GM18502 (cell line): ENCODE results near the gene SLC45A3.

Source experiments
- ATAC-seq: cut with Tn5 transposase; IDR thresholded peaks from one replicate; pipeline ENCODE4 v1.9.1; 2021; ENCODE audit warnings: mild to moderate bottlenecking; ENCODE audit not compliant: unreplicated experiment, poor library complexity

Gene SLC45A3

DNA sequence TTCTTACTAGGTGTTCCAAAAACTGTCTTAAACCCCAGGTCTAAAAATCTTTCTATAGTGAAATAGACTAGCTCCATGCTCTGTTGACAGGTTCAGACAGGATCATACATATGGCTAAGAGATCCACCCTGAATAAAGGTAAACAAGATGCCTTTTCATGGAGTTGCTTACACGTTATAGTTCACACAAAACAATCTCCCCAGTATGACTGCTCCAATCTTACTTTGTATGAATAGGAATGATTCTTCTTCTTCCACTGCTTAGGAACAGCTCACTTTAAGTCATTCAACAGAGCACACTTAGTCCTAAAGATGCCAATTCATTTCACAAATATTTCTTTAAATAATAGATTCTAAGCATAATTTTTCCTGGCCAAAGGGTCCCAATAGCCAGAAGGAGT, 64.5 kb downstream of the SLC45A3 start:
- ATAC-seq: no peak

DNA sequence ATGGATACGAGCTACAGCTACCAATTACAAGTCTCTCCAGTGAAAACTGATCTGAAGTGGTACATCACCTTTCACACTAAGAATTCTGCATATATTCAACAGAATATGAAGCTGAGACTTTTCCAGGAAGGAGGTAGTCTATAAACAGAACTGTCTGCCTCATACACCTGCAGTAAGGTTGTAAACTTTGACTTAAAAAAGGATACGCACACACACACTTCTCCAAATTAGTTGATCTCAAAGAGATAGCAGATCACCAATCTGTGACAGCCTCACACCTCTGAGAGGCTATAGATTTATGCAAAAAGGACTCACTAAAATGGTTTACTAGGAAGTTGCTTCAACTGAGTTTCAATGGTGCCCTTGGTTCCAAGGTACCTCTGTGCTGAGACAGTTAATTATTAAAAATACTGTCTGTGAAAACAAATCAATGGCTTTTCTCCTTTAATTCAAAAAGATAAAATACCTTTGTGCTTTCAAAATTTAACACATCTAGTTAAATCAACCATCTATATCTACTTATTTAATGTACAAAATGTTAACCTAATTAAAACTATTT, 66.4 kb downstream of the SLC45A3 start:
- ATAC-seq: no peak

DNA sequence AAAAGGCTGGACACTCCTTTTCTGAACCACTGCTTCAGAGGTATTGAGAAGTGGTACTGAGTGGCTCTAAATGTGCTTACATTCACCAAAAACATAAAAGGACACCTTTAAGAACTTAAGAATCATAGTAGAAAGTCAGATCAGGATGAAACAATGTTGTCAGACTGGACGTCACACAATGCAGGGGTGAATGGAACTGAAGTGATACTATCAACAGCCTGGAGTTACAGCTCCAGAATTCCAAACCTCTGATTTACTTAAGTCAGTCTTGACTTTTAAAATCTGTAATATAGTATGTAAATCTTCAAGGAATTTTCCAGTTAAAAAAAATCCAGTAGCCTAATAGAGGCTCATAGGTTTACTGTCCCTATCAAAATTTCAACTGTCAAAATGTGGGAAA, 67.8 kb downstream of the SLC45A3 start:
- ATAC-seq: no peak

DNA sequence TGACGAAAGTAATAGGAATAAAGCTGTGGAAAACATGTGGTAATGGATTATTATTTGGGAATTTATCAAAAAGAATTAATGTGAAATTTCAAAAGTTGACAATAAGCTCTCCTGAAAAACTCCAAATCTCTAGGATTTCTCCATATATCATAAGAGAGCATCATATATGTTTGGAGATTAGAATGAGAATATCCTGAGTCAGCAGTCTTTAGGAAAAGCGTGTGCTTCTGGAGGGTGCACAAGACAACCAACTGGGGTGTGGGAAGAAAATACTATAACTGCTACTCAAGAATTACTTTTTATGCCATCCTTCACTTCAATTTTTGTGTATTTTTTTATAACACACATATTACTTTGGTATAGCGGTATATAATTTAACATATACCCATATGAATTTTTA, 68.2 kb downstream of the SLC45A3 start:
- ATAC-seq: no peak

DNA sequence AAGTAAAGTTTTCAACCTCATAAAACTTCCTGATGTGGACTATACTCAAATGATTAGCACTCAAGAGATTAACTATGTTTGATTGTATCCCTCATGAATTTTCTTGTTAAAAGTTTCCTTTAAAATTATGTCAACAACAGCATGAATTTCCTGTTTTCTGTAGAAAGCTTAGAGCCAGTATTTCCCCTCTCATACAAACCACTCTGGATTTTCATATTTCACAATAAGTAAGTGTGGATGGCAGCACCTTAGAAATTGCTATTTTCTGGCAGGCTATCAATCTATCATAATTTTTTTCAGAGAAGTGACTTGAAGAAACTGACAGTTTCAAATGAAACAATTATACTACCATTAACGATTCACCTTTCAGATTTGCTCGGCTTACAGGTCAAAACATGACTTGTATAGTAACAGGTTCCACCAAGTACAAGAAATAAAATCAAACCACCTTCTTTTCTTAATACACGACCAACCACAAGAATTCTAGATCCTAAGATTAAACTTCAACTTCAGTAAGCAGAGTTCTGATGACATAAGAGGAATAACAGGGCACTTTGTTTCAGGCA, 69.3 kb downstream of the SLC45A3 start:
- no peak for ATAC-seq

DNA sequence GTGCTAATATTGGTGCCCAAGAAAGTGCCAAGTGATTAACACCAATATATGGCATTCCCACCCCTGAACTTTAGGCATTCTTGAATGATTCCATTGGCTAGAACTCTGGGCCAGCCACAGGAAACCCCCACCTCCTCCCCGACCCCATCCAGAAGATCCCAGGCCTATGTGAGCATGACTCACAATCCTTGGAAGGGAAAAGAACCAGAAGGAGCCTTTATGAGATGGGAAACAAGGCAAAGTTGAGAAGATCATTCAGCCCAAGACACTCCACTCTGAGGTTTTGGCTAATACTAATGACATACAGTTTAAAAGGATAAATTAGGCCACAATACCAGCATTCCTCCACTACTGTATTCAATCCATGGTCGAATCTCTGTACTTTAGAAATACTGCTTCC, 70.3 kb downstream of the SLC45A3 start:
- ATAC-seq: no peak
